RCC 7860 (cell line): ENCODE measurements around the gene FLVCR2.

ENCODE experiments used
- DNase-seq: peaks from one replicate; pipeline ENCODE4 v3.0.0-alpha.2; 2015; ENCODE audit warnings: low spot score
- FAIRE-seq: peaks from 2 replicates; lab custom pipeline; 2012; peaks lifted over from hg19 to GRCh38; lab: Jason Lieb, UNC

Gene FLVCR2

DNA sequence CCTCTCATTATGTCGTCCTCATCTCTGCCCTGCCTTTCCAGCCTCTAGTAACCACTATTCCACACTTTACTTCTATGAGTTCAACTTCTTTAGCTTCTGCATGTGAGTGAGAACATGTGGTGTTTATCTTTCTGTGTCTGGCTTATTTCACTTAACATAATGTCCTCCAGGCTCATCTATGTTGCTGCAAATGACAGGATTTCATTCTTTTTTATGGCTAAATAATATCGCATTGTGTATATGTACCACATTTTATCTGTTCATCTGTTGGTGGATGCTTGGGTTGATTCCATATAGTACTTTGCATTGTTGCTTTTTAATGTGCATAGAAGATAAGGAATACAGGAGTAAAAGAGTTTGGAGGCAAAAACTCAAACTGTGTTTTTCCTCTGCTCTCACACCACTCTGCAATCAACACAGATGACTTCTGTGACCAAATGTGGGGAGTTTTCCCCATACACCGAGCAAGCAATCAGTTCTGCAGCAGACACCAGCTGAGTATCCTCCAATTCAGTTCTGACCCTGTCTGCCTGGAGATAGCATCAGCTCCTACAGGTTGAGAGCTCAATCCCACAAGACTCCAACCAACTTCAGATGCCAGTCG lies 24.6 kb upstream of the FLVCR2 start:
- no peak for FAIRE-seq
- DNase-seq, result no peak

DNA sequence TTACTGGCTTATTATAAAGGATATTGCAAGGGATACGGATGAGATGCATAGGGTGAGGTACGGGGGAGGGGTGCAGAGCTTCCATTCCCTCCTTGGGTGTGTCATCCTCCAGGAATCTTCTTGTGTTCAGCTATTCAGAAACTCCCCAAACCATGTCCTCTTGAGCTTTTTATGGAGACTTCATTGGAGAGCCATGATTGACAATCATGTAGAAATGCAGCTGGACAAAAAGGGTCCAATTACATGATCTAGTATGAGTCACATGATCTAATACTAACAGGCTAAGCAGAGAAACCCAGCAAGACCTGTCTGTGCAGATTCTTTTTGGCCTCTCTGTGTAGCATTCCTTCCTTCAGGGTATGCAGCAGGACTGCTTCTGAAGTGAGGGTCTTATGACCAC lies 23.9 kb upstream of the FLVCR2 start:
- no peak for DNase-seq
- FAIRE-seq, result no peak

DNA sequence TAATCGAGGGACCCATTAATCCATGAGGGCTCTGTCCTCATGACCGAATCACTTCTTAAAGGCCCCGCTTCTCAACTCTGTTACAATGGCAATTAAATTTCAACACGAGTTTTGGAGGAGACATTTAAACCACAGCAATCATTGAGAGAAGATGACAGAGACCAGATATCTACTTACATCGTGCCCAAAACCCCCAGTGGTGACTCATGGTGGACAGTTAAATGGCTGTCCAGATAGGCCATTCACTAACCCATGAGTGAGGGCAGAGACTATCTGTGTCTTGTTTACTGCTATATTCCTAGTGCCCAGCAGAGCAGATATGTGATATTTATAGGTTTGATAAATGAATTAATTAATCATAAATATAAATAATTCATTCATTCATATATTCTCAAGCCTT lies 20.0 kb upstream of the FLVCR2 start:
- FAIRE-seq (no peak), DNase-seq (no peak)

DNA sequence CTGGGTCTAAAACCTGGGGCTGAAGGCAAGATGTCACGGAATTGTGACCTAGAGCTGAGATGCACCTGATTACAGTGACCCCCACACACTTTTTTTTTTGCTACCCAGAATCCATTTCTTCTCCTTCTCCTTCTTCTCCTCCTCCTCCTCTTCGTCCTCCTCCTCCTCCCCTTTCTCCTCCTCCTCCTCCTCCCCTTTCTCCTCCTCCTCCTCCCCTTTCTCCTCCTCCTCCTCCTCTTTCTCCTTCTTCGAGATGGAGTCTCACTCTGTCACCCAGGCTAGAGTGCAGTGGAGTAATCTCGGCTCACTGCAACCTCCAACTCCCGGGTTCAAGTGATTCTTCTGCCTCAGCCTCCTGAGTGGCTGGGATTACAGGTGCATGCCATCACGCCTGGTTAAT lies 19.4 kb upstream of the FLVCR2 start:
- DNase-seq, result no peak
- FAIRE-seq, result no peak

DNA sequence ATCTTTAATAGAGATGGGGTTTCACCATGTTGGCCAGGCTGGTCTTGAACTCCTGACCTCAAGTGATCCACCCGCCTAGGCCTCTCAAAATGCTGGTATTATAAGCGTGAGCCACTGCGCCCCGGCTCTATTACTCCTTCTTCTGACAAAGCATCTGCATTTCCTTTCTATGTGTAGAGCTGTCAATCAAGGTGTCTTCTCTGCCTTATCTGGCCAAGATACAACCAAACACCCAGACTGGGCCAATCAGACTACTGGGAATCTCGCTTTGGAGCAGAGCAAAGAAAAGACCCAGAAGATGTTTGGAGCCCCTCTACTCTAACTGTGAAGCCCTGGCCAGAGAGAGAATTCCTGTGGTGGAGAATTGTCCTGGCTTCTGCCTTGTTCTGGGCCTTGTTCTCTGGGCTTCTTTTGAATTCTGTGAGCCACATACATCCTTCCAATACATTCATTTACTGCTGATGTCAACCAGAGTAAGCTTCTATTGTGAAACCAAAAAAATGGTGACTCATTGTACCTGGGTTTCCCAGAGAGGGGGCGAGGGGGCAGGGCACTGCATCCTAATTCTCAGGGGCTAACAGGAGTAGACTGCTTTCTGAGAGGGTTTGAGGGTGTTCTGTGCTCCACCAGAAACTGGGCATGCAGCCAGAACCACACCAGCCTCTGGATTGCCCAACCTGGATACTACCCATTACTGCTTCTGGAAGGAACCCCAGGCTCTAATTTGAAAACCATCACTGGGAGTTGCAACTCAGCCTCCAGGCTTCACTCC lies 18.8 kb upstream of the FLVCR2 start:
- DNase-seq (no peak), FAIRE-seq (no peak)

- peak; percentile 42 for DNase-seq
- no peak for FAIRE-seq
These were observed 17.4 kb upstream of the FLVCR2 start for GRCh38 chr14:75561013-75561432.

DNA sequence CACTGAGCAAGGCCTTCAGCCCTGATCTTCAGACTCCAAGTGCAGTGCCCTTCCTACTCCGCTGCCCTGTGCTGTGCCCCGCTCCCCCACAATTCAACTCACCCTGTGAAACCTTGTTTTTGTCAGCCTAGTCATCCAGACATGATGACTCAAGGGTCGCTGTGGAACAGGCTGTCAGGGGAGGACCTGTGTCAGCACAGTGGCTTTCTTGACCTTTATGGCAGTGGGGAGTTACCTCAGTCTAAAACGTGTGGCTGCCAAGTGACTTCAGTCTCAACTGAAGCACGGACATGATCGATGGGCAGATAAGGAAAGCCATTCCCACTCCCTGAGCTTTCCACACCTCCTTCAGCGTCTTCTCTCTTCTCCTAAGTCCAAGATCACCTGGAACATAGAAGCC lies 16.3 kb upstream of the FLVCR2 start:
- DNase-seq, result peak; percentile 35
- no peak for FAIRE-seq

GRCh38 chr14:75562489-75562888 lies 15.9 kb upstream of the FLVCR2 start:
- DNase-seq (no peak), FAIRE-seq (no peak)

DNA sequence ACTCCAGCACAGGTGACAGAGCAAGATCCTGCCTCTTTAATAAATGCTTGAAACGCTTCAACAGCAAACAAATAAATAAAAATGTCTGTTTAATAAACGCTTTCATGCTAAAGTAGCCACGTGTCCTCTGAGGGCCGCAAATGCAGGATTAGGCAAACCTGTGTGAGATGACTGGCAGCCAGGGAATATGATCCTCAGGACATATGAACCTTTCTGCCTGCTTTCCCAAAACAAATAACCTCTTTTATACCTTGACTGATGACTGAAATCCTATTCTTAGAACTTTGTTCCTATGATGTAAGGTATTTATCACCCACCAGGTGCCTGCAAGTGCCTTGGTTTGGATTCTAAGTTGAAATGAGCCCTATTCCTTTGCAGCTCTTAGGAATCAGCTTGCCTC lies 14.5 kb upstream of the FLVCR2 start:
- no peak for FAIRE-seq
- no peak for DNase-seq

GRCh38 chr14:75565056-75565455 lies 13.4 kb upstream of the FLVCR2 start:
- no peak for DNase-seq
- no peak for FAIRE-seq

DNA sequence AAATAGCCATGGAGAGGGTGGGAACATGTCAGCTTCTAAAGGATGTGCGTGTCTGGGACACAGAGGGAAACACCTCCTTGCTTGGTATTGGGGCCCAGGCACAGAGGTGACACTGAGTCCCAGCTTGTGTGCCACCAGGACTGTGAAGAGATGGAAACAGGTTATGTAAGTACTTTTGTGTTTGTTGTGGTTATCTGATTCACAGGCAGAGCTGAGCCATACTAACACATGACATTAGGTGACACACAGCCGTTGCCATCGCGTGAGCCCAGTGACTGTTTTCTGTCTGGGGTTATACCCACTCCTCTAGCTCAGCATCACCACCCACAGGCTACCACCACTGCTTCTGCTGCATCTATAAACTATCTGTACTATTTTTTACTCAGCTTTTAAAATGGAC lies 12.1 kb upstream of the FLVCR2 start:
- DNase-seq (peak; percentile 13), FAIRE-seq (no peak)

DNA sequence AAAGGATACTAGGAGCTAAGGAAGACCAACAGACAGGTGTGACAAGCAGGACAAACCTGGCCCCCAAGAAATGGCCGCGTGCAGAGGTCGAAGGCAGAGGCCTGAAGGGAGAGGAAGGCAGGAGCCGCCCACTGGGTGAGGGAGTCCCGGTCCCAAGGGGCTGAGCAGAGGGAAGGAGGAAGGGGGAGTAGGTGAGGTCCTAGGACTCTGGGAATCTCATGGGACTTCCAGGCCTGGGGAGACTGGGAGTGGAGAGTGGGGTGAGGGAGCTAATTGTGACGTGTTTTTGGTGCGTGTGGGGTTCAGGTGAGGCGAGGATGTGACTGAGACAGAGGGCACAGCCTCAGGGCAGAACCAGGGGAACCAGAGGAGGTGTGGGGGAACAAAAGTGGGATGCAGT lies 11.7 kb upstream of the FLVCR2 start:
- no peak for FAIRE-seq
- DNase-seq, result no peak

GRCh38 chr14:75568140-75568539 lies 10.3 kb upstream of the FLVCR2 start:
- FAIRE-seq, result no peak

DNA sequence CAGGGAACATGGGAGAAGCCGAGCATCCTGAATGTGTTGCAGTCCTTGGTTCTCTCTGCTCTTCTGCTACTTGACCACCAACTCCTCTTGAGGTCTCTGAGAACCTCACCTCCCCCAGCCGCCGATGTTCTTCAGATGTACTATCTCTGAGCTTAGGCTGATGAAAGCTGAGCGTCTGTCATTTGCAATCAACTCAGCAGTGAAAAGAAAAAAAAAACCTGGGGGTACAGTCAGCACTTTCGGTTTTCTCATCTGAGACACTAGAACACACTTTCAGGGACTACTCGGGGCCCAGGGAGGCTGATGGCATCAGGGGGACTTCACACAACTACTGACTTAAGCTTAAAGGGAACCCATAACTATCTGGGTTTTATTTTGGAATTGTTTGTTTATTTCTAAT lies 9.6 kb upstream of the FLVCR2 start:
- FAIRE-seq (no peak), DNase-seq (no peak)

More at GRCh38 chr14:75568140-75568539, 10.3 kb upstream of the FLVCR2 start:
- no peak for DNase-seq

DNA sequence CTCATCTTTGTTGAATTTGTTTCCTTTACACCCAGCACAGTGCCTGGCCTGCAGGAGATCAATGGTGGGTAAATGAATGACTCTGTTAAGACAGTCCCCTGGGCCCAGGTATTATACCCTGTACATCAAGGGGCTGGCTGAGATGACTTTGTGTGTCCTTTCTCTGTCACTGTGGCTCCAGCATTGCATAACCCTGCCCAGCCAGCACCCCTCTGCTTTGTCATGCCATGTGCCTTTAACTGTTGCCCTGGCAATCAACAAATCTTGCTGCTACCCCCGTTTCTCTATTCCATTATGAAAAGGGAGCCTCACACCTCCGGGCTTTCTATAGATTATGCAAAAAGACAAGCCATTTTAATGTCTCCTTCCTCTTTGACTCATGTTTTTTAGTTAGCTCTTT lies 7.6 kb upstream of the FLVCR2 start:
- no peak for FAIRE-seq

DNA sequence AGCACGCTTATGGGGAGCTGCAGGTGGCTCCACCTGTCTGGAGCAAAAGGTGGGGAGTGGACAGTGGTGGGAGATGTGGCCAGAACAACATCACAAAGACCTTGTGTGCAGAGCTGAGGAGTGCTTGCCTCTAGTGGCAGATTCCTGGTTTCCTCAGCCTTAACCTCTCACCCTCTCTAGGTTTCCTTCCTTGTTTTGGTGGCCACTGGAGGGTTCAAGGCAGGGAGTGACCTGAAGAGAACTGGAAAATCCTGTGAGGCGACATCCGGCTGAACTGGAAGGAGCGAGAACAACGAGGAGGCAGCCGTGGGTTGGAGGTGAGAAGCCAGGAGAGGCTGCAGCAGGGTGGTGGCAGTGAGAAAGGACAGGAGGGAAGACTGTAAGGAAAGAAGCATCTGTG lies 6.3 kb upstream of the FLVCR2 start:
- FAIRE-seq (no peak), DNase-seq (no peak)

More for the DNA sequence above, 7.6 kb upstream of the FLVCR2 start:
- DNase-seq, result no peak

DNA sequence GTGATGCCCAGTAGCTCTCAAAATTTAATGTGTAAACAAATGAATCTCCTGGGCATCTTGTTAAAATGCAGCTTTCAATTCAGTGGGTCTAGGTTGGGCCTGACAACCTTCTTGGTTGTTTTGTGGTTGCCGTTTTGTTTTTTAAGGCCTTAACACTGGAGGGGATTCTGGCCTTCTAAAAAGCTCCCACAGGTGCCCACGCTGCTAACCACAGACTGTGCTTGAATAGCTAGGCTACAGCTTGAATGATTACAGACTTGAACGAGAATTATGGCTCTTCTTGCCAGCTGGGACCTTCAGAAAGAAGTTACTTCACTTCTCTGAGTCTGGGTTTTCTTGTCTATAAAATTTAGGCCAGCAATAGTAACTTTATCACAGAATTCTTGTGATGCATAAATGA lies 1.3 kb upstream of the FLVCR2 start:
- DNase-seq, result no peak
- no peak for FAIRE-seq

DNA sequence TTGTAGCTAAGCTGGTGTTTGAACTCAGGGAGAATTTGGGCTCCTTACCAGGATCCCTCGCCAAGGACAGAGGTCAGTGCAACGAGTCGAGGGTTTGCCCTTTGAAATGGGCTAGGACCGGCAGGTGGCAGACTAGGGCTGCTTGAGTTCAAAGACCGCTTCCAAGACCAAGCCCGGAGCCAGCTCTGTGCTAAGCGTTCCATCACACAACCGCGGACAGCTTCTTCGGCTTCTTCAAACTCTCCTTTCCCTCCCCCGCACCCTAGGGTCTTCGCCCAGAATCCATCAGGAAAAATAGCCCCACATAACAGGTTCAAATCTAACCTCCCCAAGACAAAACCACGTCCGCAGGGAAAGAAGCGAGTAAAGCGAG lies 705 bp upstream of the FLVCR2 start:
- DNase-seq (peak; percentile 42), FAIRE-seq (no peak)

DNA sequence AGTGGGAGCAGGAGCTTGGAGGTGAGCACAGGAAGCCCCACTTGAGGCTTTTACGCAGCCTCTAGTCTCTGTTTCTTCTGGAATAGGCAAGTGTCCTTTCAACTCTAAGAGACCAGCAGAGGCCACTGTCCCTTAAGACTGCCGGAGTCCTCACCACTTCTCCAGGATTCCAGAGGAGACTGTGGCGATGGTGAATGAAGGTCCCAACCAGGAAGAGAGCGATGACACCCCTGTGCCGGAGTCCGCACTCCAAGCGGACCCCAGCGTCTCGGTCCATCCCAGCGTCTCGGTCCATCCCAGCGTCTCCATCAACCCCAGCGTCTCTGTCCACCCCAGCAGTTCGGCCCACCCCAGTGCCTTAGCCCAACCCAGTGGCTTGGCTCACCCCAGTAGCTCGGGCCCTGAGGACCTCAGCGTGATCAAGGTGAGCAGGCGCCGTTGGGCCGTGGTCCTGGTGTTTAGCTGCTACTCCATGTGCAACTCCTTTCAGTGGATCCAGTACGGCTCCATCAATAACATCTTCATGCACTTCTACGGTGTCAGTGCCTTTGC lies 442 bp downstream of the FLVCR2 start:
- DNase-seq (peak; percentile 4), FAIRE-seq (no peak)

DNA sequence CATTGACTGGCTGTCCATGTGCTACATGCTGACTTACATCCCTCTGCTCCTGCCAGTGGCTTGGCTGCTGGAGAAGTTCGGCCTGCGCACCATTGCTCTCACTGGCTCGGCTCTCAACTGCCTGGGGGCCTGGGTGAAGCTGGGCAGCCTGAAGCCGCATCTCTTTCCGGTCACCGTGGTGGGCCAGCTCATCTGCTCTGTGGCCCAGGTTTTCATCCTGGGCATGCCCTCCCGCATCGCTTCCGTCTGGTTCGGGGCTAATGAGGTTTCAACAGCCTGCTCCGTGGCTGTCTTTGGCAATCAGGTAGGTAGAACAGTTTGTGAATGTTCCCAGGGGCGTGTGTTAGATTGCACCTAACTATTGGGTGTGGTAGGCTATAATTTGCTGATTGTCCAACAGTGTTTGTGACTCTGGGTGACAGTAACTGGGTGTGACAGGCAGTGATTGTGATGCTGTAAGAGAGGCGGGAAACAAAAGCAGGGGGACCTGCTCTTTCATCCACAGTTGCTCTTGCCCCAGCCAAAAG lies 981 bp downstream of the FLVCR2 start:
- no peak for DNase-seq

GRCh38 chr14:75579882-75580281 lies 1.5 kb downstream of the FLVCR2 start:
- DNase-seq, result no peak

More for the DNA sequence above, 981 bp downstream of the FLVCR2 start:
- FAIRE-seq, result no peak

DNA sequence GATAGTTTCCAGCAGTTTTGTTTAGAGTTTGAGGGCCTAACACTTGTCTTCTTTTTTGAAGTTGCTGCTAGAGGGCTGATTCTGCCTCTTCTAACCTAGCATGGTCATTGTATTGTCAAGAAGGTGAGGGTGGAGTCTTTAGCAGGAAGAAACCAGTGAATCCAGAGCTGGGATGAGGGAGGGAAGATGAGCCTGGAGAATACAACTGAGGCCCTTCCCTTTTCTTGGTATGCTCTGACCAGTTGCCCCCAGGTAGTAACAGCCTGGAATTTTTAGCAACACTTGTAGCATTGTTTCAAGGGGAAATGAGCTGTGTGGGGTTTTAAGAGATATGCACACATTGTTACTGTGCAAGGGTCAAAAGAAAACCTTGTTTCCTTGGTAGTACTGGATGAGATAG lies 9.0 kb downstream of the FLVCR2 start:
- no peak for DNase-seq
- FAIRE-seq, result no peak

More at GRCh38 chr14:75579882-75580281, 1.5 kb downstream of the FLVCR2 start:
- no peak for FAIRE-seq
